HK-2 (cell line): ENCODE measurements around the gene HMMR.
"Not testable (repeated sequence)": the region's sequence is repeated elsewhere in the genome, so short reads cannot be mapped to it uniquely, and the experiment has no call there.

Experiments used
- DNase-seq: peaks from one replicate; pipeline ENCODE4 v3.0.0-alpha.2; 2018; ENCODE audit not compliant: unreplicated experiment

Gene HMMR

DNA sequence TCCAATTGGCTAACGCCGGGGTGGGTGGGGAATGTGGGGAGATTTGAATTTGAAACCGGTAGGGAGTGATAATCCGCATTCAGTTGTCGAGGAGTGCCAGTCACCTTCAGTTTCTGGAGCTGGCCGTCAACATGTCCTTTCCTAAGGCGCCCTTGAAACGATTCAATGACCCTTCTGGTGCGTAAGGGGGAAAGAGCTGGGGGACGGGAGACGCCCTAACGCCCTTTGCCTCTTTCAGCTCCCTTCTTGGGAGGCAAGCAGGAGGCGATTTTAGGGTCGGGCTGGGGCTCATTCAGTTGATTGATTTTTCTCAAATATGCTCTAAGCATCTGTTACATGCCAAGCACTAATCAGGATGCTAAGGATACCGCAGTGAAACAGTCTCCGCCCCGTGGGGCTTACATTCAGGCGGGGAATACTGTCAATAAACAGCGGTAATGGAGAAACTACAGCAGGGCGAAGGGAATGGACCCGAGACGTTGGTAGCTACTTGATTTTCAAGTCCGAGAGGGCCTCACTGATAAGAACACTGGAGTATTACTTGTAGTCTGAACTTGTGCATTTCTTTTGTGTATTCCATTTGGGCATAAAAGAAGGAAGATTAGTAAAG, at the start of gene HMMR:
Gene HMMR (plus strand): TSS at position 71 of the 610 bp plus-strand sequence. CDS start 61 bp downstream, at position 132.
- no peak for DNase-seq

DNA sequence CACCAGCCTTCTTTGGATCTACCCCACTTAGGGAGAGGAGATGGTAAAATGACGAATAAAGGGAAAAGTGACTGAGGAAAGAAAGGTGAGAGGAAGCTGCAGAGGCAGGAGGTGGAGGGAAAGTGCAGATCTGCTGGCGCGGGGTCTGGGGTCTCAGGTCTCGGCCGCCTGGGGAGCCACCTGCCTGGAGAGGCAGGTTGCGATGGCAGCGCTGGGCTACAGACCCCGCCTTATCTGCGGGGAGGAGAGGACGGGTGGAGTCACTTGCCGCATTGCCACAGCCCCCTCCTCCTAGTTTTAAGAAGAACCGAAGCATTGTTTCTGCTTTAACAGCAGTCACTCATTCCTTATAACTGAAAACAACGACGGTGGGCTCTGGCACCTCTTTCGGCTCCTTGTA, 44.8 kb upstream of the HMMR start:
- DNase-seq: not testable (repeated sequence)

- DNase-seq: no peak
Measured at GRCh38 chr5:163424836-163425235, 35.6 kb upstream of the HMMR start.

DNA sequence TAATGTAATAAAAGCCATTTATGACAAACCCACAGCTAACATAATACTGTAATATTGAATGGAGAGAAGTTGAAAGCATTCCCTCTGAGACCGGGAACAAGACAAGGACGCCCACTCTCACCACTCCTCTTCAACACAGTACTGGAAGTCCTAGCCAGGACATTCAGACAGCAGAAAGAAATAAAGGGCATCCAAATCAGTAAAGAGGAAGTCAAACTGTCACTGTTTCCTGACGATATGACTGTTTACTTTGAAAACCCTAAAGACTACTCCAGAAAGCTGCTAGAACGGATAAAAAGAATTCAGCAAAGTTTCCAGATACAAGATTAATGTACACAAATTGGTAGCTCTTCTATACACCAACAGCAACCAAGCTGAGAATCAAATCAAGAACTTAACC, 34.3 kb upstream of the HMMR start:
- DNase-seq: not testable (repeated sequence)

GRCh38 chr5:163432544-163432943, 27.9 kb upstream of the HMMR start:
- no peak for DNase-seq

DNA sequence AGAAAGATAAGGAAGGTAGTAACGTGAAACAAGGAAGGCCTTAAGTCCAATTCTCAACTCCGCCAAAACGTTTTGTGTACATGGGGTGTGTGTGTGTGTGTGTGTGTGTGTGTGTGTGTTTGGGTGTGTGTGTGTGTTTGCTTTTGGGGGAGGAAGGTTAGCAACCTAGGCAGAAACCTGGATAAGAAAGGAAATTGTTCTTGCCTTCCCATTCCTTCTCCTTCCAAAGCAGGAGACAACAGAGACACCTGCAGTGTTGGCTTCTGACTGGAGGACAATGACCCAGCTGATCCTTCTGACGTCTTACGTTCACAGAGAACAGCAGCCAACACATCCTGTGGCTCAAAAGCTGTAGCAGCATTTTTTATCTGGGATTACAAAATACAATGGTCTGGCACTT, 27.2 kb upstream of the HMMR start:
- no peak for DNase-seq

DNA sequence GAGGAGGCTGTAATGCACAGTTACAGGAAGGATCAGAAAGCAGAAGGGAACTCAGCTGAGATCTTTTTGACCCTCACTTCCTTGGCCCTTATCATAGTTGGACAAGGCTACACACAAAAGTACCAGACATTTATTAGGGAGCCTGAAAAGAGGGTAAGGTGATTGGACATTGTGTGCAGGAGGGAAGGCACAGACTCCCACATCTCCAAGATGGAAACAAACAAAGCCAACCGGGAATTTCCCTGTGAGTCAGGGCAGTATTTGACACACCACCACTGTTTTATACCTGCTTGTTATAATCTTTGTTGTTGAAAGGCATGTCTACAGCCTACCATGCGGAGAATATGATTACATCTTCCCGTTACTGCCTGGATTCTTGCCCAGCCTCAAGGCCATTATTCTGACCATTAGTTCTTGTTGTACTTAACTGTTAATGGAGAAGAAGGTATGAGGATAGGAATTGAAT, 26.0 kb upstream of the HMMR start:
- peak; percentile 10 for DNase-seq

DNA sequence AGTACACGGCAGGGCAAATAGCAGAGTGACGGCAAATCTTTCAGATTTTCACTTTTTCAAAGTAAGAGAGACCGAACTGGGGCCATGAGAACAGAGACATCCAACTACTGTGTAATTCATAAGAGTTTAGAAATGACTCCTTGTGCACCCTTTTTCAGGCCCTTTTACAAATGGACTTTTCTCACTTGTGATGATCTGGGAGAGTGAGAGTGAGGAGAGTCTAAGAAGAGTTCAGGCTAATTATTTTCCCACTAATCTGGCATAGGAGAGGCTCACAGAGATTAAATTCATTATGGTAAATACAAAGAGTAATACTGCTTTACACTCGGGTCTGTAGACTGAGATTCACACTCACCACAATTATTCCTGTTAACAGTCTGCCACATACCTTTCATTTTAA, 23.9 kb upstream of the HMMR start:
- DNase-seq: no peak

DNA sequence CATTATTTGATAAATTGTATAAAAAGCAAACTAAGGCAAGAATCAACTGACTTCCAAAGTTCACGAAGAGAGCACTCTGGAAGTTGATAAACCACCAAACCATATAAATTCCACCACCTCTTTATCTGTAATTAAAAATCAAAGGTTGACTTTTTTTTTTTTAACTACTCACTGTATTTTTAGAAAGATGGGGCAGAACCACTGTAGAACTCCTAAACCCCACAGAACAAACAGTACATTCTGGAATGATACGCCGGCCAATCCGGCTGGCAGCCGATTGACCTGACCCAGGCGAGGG, 23.5 kb upstream of the HMMR start:
- no peak for DNase-seq

- DNase-seq: peak; percentile 90
Measured at GRCh38 chr5:163437309-163438182, 22.9 kb upstream of the HMMR start, which contains the start of gene CCNG1. TSS of gene CCNG1 (plus strand) at chr5:163437595. CDS start at chr5:163439257, 1,662 bp downstream.

- DNase-seq: no peak
Measured at GRCh38 chr5:163439092-163439425, 21.4 kb upstream of the HMMR start.

DNA sequence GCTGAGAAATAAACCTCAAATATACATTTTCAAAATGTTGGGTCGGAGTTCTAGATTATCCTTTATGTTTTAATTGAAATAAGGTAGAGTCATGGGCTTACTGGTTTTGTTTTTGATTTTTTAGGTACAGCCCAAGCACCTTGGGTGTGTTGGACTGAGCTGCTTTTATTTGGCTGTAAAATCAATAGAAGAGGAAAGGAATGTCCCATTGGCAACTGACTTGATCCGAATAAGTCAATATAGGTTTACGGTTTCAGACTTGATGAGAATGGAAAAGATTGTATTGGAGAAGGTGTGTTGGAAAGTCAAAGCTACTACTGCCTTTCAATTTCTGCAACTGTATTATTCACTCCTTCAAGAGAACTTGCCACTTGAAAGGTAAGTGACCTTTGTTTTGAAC, 19.5 kb upstream of the HMMR start:
- DNase-seq: no peak

DNA sequence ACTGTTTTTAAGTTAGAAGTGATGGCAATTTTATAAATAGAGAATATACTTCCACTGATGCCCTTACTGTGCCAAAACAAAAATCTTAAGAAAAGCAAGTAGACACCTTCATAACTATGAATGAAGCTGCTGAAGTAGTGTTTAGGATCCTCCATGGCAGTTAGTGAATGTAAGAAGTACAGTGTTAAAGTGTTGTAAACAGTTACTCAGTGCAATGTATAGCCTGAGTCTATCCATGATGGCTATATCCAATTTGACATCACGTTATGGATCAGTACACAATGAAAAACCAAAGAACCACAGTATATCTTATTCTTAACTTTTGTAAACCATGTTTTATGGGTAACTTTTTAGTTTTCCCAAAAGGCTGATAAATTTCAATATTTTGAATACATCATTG, 15.9 kb upstream of the HMMR start:
- DNase-seq: no peak

GRCh38 chr5:163445345-163445744, 15.1 kb upstream of the HMMR start:
- no peak for DNase-seq

DNA sequence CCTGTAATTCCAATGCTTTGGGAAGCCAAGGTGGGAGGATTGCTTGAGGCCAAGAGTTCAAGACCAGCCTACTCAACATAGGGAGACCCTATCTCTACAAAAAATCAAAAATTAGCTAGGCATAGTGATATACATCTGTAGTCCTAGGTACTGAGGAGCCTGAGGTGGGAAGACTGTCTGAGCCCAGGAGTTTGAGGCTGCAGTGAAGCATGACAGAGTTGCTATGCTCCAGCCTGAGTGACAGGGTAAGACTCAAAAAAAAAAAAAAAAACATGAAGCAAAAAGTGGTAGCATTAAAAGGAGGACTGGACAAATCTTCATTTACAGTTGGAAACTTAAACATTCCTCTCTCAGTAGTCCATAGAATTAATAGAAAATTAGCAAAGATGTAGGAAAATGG, 13.2 kb upstream of the HMMR start:
- DNase-seq: no peak

GRCh38 chr5:163447875-163448274, 12.6 kb upstream of the HMMR start:
- DNase-seq: no peak

- no peak for DNase-seq
Measured at GRCh38 chr5:163448491-163448890, 11.9 kb upstream of the HMMR start.

- DNase-seq: no peak
Measured at GRCh38 chr5:163451489-163451888, 8.9 kb upstream of the HMMR start.

DNA sequence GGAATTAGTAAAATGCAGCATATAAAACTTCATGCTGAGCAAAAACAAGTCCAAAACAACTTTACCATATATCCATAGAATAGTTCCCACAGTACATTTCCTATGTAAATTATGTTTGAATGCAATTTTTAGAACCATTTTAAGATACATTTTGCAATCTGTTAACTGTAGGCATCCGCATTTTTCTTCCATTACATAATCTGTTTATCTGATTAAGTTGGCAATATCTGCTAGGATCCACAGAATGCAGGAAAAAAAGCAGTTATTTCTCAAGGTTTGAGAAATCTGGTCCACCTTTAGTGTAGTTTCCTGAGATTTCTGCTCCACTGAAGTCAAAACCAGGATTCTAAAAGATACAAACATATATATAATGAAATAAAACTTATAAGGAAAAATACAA, 6.7 kb upstream of the HMMR start:
- DNase-seq: no peak

DNA sequence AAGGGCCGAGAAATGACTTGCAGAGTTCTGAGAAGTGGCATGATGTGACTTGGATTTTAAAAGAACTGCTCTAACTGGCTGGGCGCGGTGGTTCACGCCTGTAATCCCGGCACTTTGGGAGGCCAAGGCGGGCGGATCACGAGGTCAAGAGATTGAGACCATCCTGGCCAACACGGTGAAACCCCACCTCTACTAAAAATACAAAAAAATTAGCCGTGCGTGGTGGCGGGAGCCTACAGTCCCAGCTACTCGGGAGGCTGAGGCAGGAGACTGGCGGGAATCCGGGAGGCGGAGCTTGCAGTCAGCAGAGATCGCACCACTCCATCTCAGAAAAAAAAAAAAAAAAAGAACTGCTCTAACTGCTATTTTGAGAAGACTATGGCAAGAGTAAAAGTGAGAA, 5.0 kb upstream of the HMMR start:
- DNase-seq: not testable (repeated sequence)

DNA sequence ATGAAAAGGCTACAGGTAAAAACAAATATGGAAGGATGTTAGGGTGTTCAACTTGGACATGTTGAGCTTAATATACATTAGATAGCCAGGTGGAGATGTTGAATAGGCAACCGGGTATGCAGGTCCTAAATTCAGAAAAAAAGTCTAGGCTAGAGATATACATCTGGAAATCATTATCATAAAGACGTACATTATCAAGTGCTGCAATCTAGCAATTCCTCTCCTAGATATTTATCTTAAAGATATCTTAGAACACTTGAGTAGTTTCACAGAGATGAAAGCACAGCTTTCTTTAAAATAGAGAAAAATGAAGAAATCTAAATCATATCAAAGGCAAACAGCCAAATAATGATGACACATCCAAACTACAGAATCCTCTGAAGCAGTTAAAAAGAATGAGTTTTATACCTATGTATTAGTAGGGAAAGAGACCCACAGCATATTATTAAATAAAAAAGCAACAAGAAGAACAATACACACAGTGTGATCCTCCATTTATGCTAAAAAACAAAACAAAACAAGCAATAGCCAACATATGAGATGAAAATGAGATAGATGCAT, 4.3 kb upstream of the HMMR start:
- no peak for DNase-seq

- DNase-seq: no peak
Measured at GRCh38 chr5:163456840-163457239, 3.6 kb upstream of the HMMR start.

GRCh38 chr5:163458778-163459385, 1.6 kb upstream of the HMMR start:
- no peak for DNase-seq
